DND-41 (cell line): Measurements from ENCODE around the gene STKLD1.
"Not testable (repeated sequence)": the region's sequence is repeated elsewhere in the genome, so short reads cannot be mapped to it uniquely, and the experiment has no call there.

Experiments used
- ATAC-seq: fragments of 200-7000 bp; cut with Tn5 transposase; 3 replicates; pipeline ENCODE4 v1.9.1; 2021; ENCODE audit warnings: low read depth; ENCODE audit not compliant: insufficient read depth
- DNase-seq: peaks from one replicate; pipeline ENCODE4 v3.0.0-alpha.2; 2020
- H2AFZ ChIP-seq: 2 replicates; pipeline ENCODE4 v1.6.0; 2012; ENCODE audit warnings: low read depth, low read length
- H3K27ac ChIP-seq: 2 replicates; pipeline ENCODE4 v1.5.1; 2012; ENCODE audit warnings: low read length, inconsistent platforms
- H3K27me3 ChIP-seq: fragments of 200-600 bp; sonication (generic); 2 replicates; pipeline ENCODE4 v1.6.0; 2012; ENCODE audit warnings: low read length, mild to moderate bottlenecking, inconsistent platforms; ENCODE audit not compliant: insufficient read depth, poor library complexity
- H3K36me3 ChIP-seq: 2 replicates; pipeline ENCODE4 v1.5.1; 2012; ENCODE audit warnings: low read length, inconsistent platforms; ENCODE audit not compliant: insufficient read depth
- H3K4me1 ChIP-seq: 2 replicates; pipeline ENCODE4 v1.5.1; 2012; ENCODE audit warnings: mild to moderate bottlenecking, low read length; ENCODE audit not compliant: insufficient read depth
- H3K4me2 ChIP-seq: 2 replicates; pipeline ENCODE4 v1.6.0; 2012; ENCODE audit warnings: mild to moderate bottlenecking, moderate library complexity, low read length, inconsistent platforms; ENCODE audit not compliant: insufficient read depth
- H3K4me3 ChIP-seq, 2 experiments: fragments of 200-600 bp in 1 of 2; shearing (Covaris generic) in 1 of 2; 2 replicates each; pipeline ENCODE4 v1.5.1; 2012 to 2016; ENCODE audit warnings: inconsistent platforms in 2 of 2, low read length in 2 of 2, mild to moderate bottlenecking in 2 of 2, low read depth in 1 of 2, moderate library complexity in 1 of 2
- H3K79me2 ChIP-seq: 2 replicates; pipeline ENCODE4 v1.6.0; 2012; ENCODE audit warnings: low read length, inconsistent platforms; ENCODE audit not compliant: insufficient read depth
- H3K9ac ChIP-seq: 2 replicates; pipeline ENCODE4 v1.6.0; 2012; ENCODE audit warnings: low read depth, mild to moderate bottlenecking, inconsistent platforms, low read length, moderate library complexity
- H3K9me3 ChIP-seq: 2 replicates; pipeline ENCODE4 v1.5.1; 2012; ENCODE audit warnings: low read length, moderate library complexity, mild to moderate bottlenecking, inconsistent platforms; ENCODE audit not compliant: insufficient read depth, severe bottlenecking
- H4K20me1 ChIP-seq: 2 replicates; pipeline ENCODE4 v1.6.0; 2012; ENCODE audit warnings: low read length; ENCODE audit not compliant: insufficient read depth
- EZH2 ChIP-seq: IDR thresholded peaks from 3 replicates; pipeline ENCODE4 v1.6.1; 2012; ENCODE audit warnings: borderline replicate concordance, low read depth, mild to moderate bottlenecking, moderate library complexity, low read length, inconsistent platforms; ENCODE audit not compliant: severe bottlenecking
- TF ChIP-seq, protein P1 (sequence below): IDR thresholded peaks from 2 replicates; pipeline ENCODE4 v1.5.1; 2012; ENCODE audit warnings: borderline replicate concordance, low read length, moderate library complexity, mild to moderate bottlenecking; ENCODE audit not compliant: poor library complexity, severe bottlenecking; ENCODE audit errors: extremely low read depth

STKLD1 gene

DNA sequence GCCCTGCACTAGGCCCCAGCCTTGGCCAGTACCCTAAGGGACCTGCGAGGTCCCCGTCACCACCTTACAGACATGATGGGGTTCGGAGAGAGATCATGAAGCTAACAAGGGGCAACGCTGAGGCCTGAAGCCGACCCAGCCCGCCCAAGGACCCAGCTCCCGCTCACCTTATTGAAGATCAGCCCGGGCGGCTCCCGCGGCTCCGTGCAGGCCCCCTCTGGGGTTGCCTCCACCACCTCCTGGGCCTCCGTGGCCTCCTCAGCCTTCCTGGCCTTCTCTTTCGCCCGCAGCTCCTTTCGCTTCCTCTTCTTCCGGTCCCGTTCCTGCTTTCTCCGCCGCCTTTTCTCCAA is 43.8 kb upstream of the STKLD1 start:
- H3K9me3 ChIP-seq = no peaks in the 10 kb centered on the region
- H3K36me3 ChIP-seq = peaks cover 47% of the 10 kb centered on the region
- peaks cover 41% of the 10 kb centered on the region for H4K20me1 ChIP-seq
- no peaks in the 10 kb centered on the region for H3K27me3 ChIP-seq
- TF ChIP-seq, protein P1, sequence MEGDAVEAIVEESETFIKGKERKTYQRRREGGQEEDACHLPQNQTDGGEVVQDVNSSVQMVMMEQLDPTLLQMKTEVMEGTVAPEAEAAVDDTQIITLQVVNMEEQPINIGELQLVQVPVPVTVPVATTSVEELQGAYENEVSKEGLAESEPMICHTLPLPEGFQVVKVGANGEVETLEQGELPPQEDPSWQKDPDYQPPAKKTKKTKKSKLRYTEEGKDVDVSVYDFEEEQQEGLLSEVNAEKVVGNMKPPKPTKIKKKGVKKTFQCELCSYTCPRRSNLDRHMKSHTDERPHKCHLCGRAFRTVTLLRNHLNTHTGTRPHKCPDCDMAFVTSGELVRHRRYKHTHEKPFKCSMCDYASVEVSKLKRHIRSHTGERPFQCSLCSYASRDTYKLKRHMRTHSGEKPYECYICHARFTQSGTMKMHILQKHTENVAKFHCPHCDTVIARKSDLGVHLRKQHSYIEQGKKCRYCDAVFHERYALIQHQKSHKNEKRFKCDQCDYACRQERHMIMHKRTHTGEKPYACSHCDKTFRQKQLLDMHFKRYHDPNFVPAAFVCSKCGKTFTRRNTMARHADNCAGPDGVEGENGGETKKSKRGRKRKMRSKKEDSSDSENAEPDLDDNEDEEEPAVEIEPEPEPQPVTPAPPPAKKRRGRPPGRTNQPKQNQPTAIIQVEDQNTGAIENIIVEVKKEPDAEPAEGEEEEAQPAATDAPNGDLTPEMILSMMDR = no peak
- TF ChIP-seq EZH2 = no peak
- no peak for ATAC-seq
- H3K4me3 ChIP-seq = no peak overlapping the region
- DNase-seq = no peak
- H2AFZ ChIP-seq = no peak overlapping the region
- H3K9ac ChIP-seq = no peak overlapping the region
- H3K4me1 ChIP-seq = peaks cover 30% of the 10 kb centered on the region
- no peak overlapping the region for H3K27ac ChIP-seq
- H3K4me2 ChIP-seq = no peak overlapping the region
- peaks cover 33% of the 10 kb centered on the region for H3K79me2 ChIP-seq

DNA sequence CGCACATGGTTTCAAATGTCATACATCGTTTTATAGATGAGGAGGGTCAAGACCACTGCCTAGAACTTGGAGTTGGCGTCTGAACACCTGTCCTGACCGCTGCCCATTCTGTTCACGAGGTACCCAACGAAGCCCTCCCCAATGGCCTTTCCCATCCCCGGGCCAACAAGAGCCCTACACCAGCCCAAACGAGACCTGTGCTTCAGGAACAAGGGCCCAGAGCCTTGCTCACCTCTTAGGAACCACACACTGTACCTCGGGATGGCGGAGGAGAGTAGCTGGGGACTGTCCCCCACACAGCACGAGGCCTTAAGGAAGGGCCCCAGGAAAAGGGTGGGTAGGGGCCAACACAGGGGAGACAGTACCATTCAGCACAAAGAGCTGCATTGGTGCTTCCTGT is 43.2 kb upstream of the STKLD1 start:
- ATAC-seq (no peak), DNase-seq (no peak)
- no peak overlapping the region for H3K27ac ChIP-seq
- H3K9me3 ChIP-seq = no peaks in the 10 kb centered on the region
- peaks cover 47% of the 10 kb centered on the region for H3K36me3 ChIP-seq
- peaks cover 41% of the 10 kb centered on the region for H4K20me1 ChIP-seq
- H2AFZ ChIP-seq = no peak overlapping the region
- H3K4me1 ChIP-seq = peaks cover 30% of the 10 kb centered on the region
- no peak overlapping the region for H3K9ac ChIP-seq
- no peaks in the 10 kb centered on the region for H3K27me3 ChIP-seq
- H3K4me2 ChIP-seq = peak overlapping the region; percentile 8; the same call in 1 of the 2 replicates
- peaks cover 33% of the 10 kb centered on the region for H3K79me2 ChIP-seq
- H3K4me3 ChIP-seq = no peak overlapping the region
- TF ChIP-seq, protein P1 = no peak

DNA sequence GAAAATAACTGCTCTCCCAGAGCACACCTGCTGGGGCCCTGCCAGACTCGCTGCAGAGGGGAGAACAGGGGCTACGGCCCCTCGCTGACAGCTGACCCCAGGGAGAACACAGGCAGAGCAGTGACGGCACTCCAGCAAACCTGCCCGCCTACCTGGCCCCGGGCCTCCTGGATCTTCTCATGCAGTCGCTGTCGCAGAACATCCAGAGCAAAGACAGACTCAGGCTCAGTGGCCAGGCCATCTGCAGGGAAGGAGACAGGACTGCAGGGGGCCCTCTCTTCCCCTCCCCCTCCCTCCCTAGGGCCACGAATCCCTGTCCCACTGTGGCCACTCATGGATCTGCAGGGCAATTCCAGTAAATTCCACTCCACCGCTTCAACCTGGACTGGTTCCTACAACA is 42.6 kb upstream of the STKLD1 start:
- no peak overlapping the region for H3K9ac ChIP-seq
- peaks cover 41% of the 10 kb centered on the region for H4K20me1 ChIP-seq
- peaks cover 33% of the 10 kb centered on the region for H3K79me2 ChIP-seq
- no peak overlapping the region for H2AFZ ChIP-seq
- no peaks in the 10 kb centered on the region for H3K27me3 ChIP-seq
- TF ChIP-seq, protein P1 = no peak
- TF ChIP-seq EZH2 = no peak
- peaks cover 30% of the 10 kb centered on the region for H3K4me1 ChIP-seq
- ATAC-seq = no peak
- H3K27ac ChIP-seq = no peak overlapping the region
- H3K4me2 ChIP-seq = peak overlapping the region; percentile 95; the same call in 1 of the 2 replicates
- no peaks in the 10 kb centered on the region for H3K9me3 ChIP-seq
- H3K36me3 ChIP-seq = peaks cover 47% of the 10 kb centered on the region
- no peak overlapping the region for H3K4me3 ChIP-seq
- DNase-seq = no peak

DNA sequence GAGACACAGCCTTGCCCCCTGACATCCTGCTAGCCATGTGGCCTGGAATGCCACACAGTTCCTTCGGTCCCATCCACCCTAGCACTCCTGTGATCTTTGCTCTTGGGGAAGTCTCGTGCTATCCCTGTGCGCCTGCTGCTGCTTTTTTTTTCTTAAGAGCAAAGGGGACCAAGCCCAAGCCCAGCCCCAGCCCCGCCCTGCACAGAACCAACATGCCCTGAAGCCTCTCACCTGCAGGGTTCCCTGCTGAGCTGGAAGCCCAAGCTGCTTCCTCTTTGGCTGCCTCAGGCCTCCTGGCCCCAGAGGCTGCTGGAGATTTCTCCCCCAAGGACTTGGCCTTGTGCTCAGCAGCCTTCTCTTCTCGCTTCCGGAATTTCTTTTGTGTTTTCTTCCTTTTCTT is 42.0 kb upstream of the STKLD1 start:
- H3K27ac ChIP-seq = no peak overlapping the region
- no peaks in the 10 kb centered on the region for H3K27me3 ChIP-seq
- H3K4me1 ChIP-seq = peaks cover 30% of the 10 kb centered on the region
- peak overlapping the region; percentile 79; the same call in 1 of the 2 replicates for H3K9ac ChIP-seq
- DNase-seq (no peak), ATAC-seq (no peak)
- peaks cover 33% of the 10 kb centered on the region for H3K79me2 ChIP-seq
- TF ChIP-seq, protein P1 = no peak
- no peak for TF ChIP-seq EZH2
- peaks cover 47% of the 10 kb centered on the region for H3K36me3 ChIP-seq
- H3K9me3 ChIP-seq = no peaks in the 10 kb centered on the region
- H3K4me2 ChIP-seq = peak overlapping the region; percentile 95
- peak overlapping the region in 1 of 2 experiments; percentile 88; a peak in 2 of 4 replicates for H3K4me3 ChIP-seq
- H2AFZ ChIP-seq = no peak overlapping the region
- peaks cover 41% of the 10 kb centered on the region for H4K20me1 ChIP-seq

DNA sequence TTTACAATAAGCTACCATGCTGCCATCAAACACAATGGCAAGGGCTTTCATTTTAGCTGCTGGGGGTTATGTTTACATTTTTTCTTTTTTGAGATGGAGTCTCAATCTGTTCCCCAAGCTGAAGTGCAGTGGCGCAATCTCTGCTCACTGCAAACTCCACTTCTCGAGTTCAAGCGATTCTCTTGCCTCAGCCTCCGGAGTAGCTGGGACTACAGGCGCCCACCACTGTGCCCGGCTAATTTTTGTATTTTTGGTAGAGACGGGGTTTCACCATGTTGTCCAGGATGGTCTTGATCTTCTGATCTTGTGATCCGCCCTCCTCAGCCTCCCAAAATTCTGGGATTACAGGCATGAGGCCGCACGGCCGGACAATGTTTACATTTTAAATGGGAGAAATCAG is 41.3 kb upstream of the STKLD1 start:
- H3K4me3 ChIP-seq = peak overlapping the region; percentile 74 to 88; a peak in 3 of 4 replicates
- not testable (repeated sequence) for H3K9me3 ChIP-seq, H3K27ac ChIP-seq, DNase-seq, ATAC-seq, H3K27me3 ChIP-seq, H2AFZ ChIP-seq
- peaks cover 33% of the 10 kb centered on the region for H3K79me2 ChIP-seq
- peaks cover 41% of the 10 kb centered on the region for H4K20me1 ChIP-seq
- H3K4me2 ChIP-seq = peak overlapping the region; percentile 95
- peaks cover 52% of the 10 kb centered on the region for H3K36me3 ChIP-seq
- H3K9ac ChIP-seq = peak overlapping the region; percentile 79
- peaks cover 30% of the 10 kb centered on the region for H3K4me1 ChIP-seq
